Esophagus muscularis mucosa (tissue), 4 donors: ENCODE results near the gene RAET1E. TPM values are rescaled to one million over a fixed set of nuclear protein-coding genes. Genes with fewer than 3 reads are reported as not detected.

Experiments
- DNase-seq: peaks from one replicate; pipeline ENCODE4 v3.0.0-alpha.2; 2017; ENCODE audit errors: extremely low spot score
- H3K27ac ChIP-seq, 4 donors: fragments of 200-600 bp; sonication (generic); replicated peaks in 1 of 4; 1 replicate in 3 of 4; 2 replicates in 1 of 4; pipeline ENCODE4 v1.5.1; 2016 to 2019; ENCODE audit warnings: mild to moderate bottlenecking in 1 of 4
- H3K27me3 ChIP-seq, 4 donors: fragments of 200-600 bp; sonication (generic); one replicate each; pipeline versions ENCODE4 v1.5.1 to v1.6.0; 2016 to 2019
- H3K36me3 ChIP-seq, 4 donors: fragments of 200-600 bp; sonication (generic); one replicate each; pipeline ENCODE4 v1.5.1; 2016 to 2019
- H3K4me1 ChIP-seq, 4 donors: fragments of 200-600 bp; sonication (generic); one replicate each; pipeline ENCODE4 v1.5.1; 2016 to 2019
- H3K4me3 ChIP-seq, 4 donors: fragments of 200-600 bp; sonication (generic); 1 replicate in 2 of 4; 2 replicates in 2 of 4; pipeline ENCODE4 v1.5.1; 2016 to 2019; ENCODE audit warnings: mild to moderate bottlenecking in 4 of 4, moderate library complexity in 1 of 4
- H3K9me3 ChIP-seq, 4 donors: fragments of 200-600 bp; sonication (generic); 1 replicate in 3 of 4; 2 replicates in 1 of 4; pipeline ENCODE4 v1.5.1; 2016 to 2019
- EP300 ChIP-seq: sonication (generic); formaldehyde crosslinking; IDR thresholded peaks from one replicate; pipeline ENCODE4 v1.6.1; 2017; ENCODE audit warnings: antibody characterized with exemption
- POLR2A ChIP-seq: fragments of 450-650 bp; IDR thresholded peaks from one replicate; pipeline ENCODE4 v1.6.1; 2017; ENCODE audit warnings: antibody characterized with exemption, moderate library complexity, mild to moderate bottlenecking, low read depth
- POLR2AphosphoS5 ChIP-seq, 2 donors: sonication (generic); formaldehyde crosslinking; IDR thresholded peaks; one replicate each; pipeline ENCODE4 v1.6.1; 2017; ENCODE audit warnings: antibody characterized with exemption in 2 of 2
- WGBS: methylation state at CpG from one replicate; pipeline ENCODE4 v1.1.5; 2018; 5-methylcytosine and 5-hydroxymethylcytosine counted together
- intact Hi-C: fragments of 100-400 bp; cut with DNase I; formaldehyde crosslinking; loops from one replicate; pipeline ENCODE4 v1.15.1; 2023
- total RNA-seq, 4 donors: library from RNA; depleted of rRNA; stranded (reverse); fragments of >200 nt; gene quantifications; one replicate each; pipeline versions ENCODE4 v1.1.0 to v1.2.1, GENCODE V29; 2016
- TF ChIP-seq, protein P1 (sequence below), 3 experiments: fragments of 200-600 bp in 2 of 3; fragments of 450-650 bp in 1 of 3; sonication (generic) in 2 of 3; IDR thresholded peaks; one replicate each; pipeline ENCODE4 v1.5.1; 2017 to 2019; ENCODE audit warnings: antibody characterized with exemption in 3 of 3, mild to moderate bottlenecking in 2 of 3, moderate library complexity in 1 of 3

RAET1E gene
- total RNA-seq, 4 donors from 2014 or later: 0.29 TPM; not detected in 3

DNA sequence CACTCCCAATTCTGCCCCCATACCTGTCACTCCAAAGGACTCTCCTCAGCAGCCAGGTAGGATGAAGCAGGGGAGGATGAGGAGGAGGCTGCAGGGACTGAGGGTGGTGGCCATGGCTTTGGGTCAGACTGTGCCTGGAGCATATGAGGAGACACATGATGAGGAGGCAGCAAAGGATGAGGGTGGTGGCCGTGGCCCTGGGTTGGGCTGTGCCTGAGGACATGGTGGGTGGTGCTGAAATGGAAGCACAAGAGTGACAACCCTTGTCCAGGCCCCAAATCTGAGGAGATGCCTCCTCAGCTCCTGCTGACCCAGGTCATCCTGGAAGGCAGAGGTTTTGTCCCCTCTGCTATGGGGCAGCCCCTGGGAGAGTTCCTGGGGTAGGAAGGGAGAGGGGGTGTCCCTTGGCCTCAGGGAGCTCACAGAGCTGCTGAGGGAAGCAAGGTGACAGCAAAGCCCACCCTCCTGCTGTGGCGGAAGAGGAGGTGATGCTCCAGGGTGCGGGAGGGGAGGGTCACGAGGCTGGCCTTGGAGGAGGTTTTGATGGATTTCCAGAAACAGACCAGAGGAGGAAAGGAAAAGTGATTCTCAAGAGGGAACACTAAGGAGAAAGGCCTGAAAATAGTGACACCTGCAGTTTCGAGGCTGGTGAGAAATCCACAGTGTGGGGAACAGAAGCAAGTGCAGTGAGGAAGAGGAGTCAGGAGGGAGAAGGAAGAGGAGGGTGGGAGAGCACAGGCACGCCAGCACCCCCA, 20.4 kb upstream of the RAET1E start:
- Histone ChIP-seq H3K27ac (no peak overlapping the region), H3K27me3 (peaks cover 0 to 6% (median 0%) of the 10 kb centered on the region in 4 donors), H3K9me3 (no peaks in the 10 kb centered on the region), H3K4me3 (no peak overlapping the region), H3K36me3 (no peaks in the 10 kb centered on the region), H3K4me1 (peaks cover 9 to 12% (median 12%) of the 10 kb centered on the region in 4 donors)
- WGBS: 86% methylated on average over 6 of the region's 6 CpGs
- TF ChIP-seq, protein P1, sequence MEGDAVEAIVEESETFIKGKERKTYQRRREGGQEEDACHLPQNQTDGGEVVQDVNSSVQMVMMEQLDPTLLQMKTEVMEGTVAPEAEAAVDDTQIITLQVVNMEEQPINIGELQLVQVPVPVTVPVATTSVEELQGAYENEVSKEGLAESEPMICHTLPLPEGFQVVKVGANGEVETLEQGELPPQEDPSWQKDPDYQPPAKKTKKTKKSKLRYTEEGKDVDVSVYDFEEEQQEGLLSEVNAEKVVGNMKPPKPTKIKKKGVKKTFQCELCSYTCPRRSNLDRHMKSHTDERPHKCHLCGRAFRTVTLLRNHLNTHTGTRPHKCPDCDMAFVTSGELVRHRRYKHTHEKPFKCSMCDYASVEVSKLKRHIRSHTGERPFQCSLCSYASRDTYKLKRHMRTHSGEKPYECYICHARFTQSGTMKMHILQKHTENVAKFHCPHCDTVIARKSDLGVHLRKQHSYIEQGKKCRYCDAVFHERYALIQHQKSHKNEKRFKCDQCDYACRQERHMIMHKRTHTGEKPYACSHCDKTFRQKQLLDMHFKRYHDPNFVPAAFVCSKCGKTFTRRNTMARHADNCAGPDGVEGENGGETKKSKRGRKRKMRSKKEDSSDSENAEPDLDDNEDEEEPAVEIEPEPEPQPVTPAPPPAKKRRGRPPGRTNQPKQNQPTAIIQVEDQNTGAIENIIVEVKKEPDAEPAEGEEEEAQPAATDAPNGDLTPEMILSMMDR (IDR thresholded peaks at IDR 0.05): no peak
- TF ChIP-seq POLR2A (no peak), EP300 (no peak), POLR2AphosphoS5 (IDR thresholded peaks at IDR 0.05) (no peak)
- DNase-seq: no peak
- intact Hi-C loops: no loop called here

DNA sequence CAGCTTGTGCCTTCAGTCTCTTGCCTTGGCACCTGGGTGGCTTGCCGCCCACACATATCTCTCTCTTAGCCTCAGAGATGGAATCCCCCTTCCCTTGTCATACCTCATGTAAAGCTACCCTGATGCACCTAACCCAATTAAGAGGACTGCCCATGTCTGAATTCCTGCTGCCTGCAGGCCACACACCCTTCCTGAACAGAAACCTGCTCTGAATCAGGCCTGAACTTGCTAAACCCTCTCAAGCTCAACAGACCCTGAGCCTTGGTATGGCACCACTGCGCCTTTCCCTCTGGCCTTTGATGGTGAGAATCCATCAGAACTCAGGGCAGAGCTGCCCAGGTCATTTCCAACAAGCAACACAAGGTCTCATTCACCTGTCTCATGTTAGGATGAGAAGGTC, 19.8 kb upstream of the RAET1E start:
- 95% methylated on average over 1 of the region's 2 CpGs for WGBS
- Histone ChIP-seq H3K4me3 (no peak overlapping the region), H3K4me1 (peaks cover 5 to 6% (median 5%) of the 10 kb centered on the region in 4 donors), H3K9me3 (no peaks in the 10 kb centered on the region), H3K27ac (no peak overlapping the region), H3K27me3 (peaks cover 0 to 5% (median 0%) of the 10 kb centered on the region in 4 donors), H3K36me3 (no peaks in the 10 kb centered on the region)
- no peak for TF ChIP-seq POLR2AphosphoS5 (IDR thresholded peaks at IDR 0.05)
- TF ChIP-seq POLR2A: no peak
- TF ChIP-seq EP300: no peak
- TF ChIP-seq, protein P1 (IDR thresholded peaks at IDR 0.05): no peak
- DNase-seq: no peak
- intact Hi-C loops: no loop called here

DNA sequence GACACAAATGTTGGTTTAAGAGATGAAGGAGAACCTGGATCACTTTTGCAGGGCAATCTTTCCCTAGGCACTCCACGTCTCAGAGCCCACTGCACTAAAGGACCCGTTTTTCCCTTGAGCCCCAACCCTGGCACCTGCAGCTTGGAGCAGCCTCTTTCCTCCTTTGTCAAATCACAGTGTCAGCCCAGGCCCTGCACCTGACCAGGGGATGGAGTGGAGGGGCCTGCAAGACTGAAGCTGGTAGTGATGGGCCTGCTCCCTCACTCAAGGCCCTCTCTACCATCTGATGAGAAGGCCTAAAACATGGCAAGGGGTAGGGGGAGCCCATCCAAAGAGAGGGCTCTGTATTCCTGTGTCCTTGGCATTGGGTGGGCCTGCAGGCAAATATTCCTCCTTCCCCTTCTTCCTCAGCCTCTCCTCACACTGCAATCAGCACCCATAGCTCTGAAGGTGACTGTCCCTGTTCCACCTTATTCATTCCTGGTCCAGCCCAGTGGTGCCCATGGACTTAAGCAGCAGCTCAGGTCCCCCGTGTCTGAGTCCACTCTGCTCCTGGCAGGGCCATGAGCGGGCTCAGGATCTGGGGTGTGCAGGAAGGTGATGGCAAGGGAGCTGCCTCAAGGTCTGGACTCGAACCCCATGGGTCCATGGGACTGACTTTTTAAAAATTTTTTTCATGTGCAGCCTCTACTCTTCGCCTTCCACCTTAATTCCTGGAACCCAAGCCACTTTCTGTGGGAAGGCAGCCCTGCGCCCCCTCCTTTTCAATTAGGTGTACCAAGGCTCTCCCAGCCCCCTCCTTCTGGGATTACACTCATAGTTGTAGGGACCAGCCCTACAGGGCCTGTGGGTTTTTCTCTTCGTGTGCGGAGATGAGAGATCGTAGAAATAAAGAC, 18.3 kb upstream of the RAET1E start:
- no peak for DNase-seq
- Histone ChIP-seq H3K9me3 (no peaks in the 10 kb centered on the region), H3K4me3 (no peak overlapping the region), H3K27me3 (no peaks in the 10 kb centered on the region), H3K27ac (no peak overlapping the region), H3K36me3 (no peaks in the 10 kb centered on the region), H3K4me1 (no peaks in the 10 kb centered on the region)
- TF ChIP-seq, protein P1 (IDR thresholded peaks at IDR 0.05): no peak
- TF ChIP-seq POLR2AphosphoS5 (IDR thresholded peaks at IDR 0.05) (no peak), EP300 (no peak), POLR2A (no peak)
- intact Hi-C loops: no loop called here
- 92% methylated on average over 10 of the region's 10 CpGs for WGBS

DNA sequence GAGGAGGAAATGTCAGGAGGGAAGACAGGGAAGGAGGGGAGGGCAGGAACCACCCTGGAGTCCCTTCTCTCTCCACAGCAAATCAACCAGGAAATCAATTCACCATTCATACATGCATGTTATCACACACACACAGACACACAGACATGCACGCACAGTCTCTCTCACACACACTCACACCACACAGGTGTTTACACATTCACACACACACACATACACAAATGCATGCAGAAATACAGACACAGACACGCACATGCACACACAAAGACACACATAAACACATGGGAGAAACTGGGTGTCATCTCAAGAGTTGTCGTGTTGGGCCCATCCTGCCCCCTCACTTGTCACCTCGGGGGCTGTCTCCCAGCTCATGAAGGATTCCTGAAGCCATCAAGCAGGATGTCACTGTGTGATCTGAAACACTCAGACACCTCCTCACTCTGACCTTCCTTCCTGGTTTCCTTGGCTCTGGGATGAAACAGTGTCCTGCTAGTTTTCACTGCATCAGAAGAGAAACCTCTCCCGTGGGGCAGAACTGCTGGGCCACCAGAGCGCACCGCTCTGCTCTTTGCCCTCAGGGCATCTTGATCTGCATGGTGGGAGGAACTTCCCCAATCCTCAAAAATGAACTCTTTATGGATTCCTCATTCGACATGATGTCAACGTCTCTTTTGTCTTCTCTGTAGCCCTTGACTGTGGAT, 15.8 kb upstream of the RAET1E start:
- Histone ChIP-seq H3K27ac (no peak overlapping the region), H3K27me3 (no peaks in the 10 kb centered on the region), H3K4me1 (no peaks in the 10 kb centered on the region), H3K36me3 (no peaks in the 10 kb centered on the region), H3K4me3 (no peak overlapping the region), H3K9me3 (peaks cover 0 to under 1% (median 0%) of the 10 kb centered on the region in 4 donors)
- 79% methylated on average over 9 of the region's 9 CpGs for WGBS
- TF ChIP-seq EP300 (no peak), POLR2AphosphoS5 (IDR thresholded peaks at IDR 0.05) (no peak), POLR2A (no peak)
- TF ChIP-seq, protein P1 (IDR thresholded peaks at IDR 0.05): no peak
- DNase-seq: no peak
- intact Hi-C loops: no loop called here
